Naive thymus-derived CD4-positive, alpha-beta T cell (primary cell): ENCODE measurements around the gene KRTAP3-3. TPM values are rescaled to one million over a fixed set of nuclear protein-coding genes. Genes with fewer than 3 reads are reported as not detected.

Experiments
- ATAC-seq: fragments of 150-1000 bp; cut with Tn5 transposase; 2 replicates; pipeline ENCODE4 v1.10.0; 2021; ENCODE audit warnings: mild to moderate bottlenecking, moderate library complexity
- CTCF ChIA-PET: fragments of 350-600 bp; sonication (Branson Sonifier 250); formaldehyde crosslinking; loops from one replicate; lab custom pipeline; 2021; ENCODE audit warnings: antibody characterized with exemption; lab: Charles Lee
- POLR2A ChIA-PET: fragments of 350-600 bp; sonication (Branson Sonifier 250); formaldehyde crosslinking; loops from one replicate; lab custom pipeline; 2021; ENCODE audit warnings: antibody characterized with exemption, inconsistent platforms; lab: Charles Lee
- DNase-seq, 9 donors: peaks; one replicate each; pipeline versions ENCODE4 v3.0.0 to v3.0.0-alpha.2; 2020 to 2022; ENCODE audit warnings: mixed read lengths in 1 of 9
- H3K27ac ChIP-seq: one replicate; pipeline ENCODE4 v1.7.0; 2013; ENCODE audit warnings: mild to moderate bottlenecking, low read depth, low read length, moderate library complexity
- H3K27me3 ChIP-seq, 2 donors: one replicate each; pipeline ENCODE4 v1.7.0; 2013; ENCODE audit warnings: low read length in 2 of 2, mild to moderate bottlenecking in 2 of 2, moderate library complexity in 2 of 2; ENCODE audit not compliant: control insufficient read depth in 2 of 2, insufficient read depth in 2 of 2
- H3K36me3 ChIP-seq, 3 experiments: 1 replicate in 2 of 3; 2 replicates in 1 of 3; pipeline ENCODE4 v1.7.0; 2013; ENCODE audit warnings: low read length in 3 of 3, mild to moderate bottlenecking in 3 of 3, moderate library complexity in 1 of 3; ENCODE audit not compliant: insufficient read depth in 3 of 3, control insufficient read depth in 2 of 3
- H3K4me1 ChIP-seq, 2 donors: one replicate each; pipeline ENCODE4 v1.7.0; 2013; ENCODE audit warnings: low read length in 2 of 2, mild to moderate bottlenecking in 2 of 2, moderate library complexity in 1 of 2; ENCODE audit not compliant: control insufficient read depth in 2 of 2, insufficient read depth in 2 of 2
- H3K4me3 ChIP-seq: 2 replicates; pipeline ENCODE4 v1.7.0; 2013; ENCODE audit warnings: mild to moderate bottlenecking, low read length
- H3K9me3 ChIP-seq, 3 experiments: 1 replicate in 2 of 3; 2 replicates in 1 of 3; pipeline ENCODE4 v1.7.0; 2013; ENCODE audit warnings: low read length in 3 of 3; ENCODE audit not compliant: control insufficient read depth in 2 of 3
- H3K27ac Mint-ChIP-seq, 9 donors: one replicate each; pipeline ENCODE4 v1.8.0; 2020 to 2022; ENCODE audit warnings: mixed read lengths in 9 of 9, mild to moderate bottlenecking in 8 of 9, moderate library complexity in 5 of 9, inconsistent platforms in 2 of 9
- H3K27me3 Mint-ChIP-seq, 5 donors: one replicate each; pipeline ENCODE4 v1.8.0; 2021 to 2022; ENCODE audit warnings: mixed read lengths in 5 of 5, mild to moderate bottlenecking in 1 of 5
- H3K36me3 Mint-ChIP-seq, 5 donors: one replicate each; pipeline ENCODE4 v1.8.0; 2020 to 2022; ENCODE audit warnings: mixed read lengths in 5 of 5, mild to moderate bottlenecking in 3 of 5, inconsistent platforms in 1 of 5
- H3K4me1 Mint-ChIP-seq, 7 donors: one replicate each; pipeline ENCODE4 v1.8.0; 2020 to 2022; ENCODE audit warnings: mixed read lengths in 7 of 7, mild to moderate bottlenecking in 3 of 7, inconsistent platforms in 1 of 7
- H3K4me3 Mint-ChIP-seq, 10 donors: one replicate each; pipeline ENCODE4 v1.8.0; 2020 to 2022; ENCODE audit warnings: mild to moderate bottlenecking in 10 of 10, mixed read lengths in 10 of 10, moderate library complexity in 6 of 10, inconsistent platforms in 2 of 10
- H3K9me3 Mint-ChIP-seq, 11 donors: one replicate each; pipeline ENCODE4 v1.8.0; 2020 to 2022; ENCODE audit warnings: mixed read lengths in 11 of 11, mild to moderate bottlenecking in 4 of 11, inconsistent platforms in 1 of 11, moderate library complexity in 1 of 11
- intact Hi-C, 2 donors: fragments of 100-400 bp; cut with micrococcal nuclease; formaldehyde crosslinking; loops; one replicate each; pipeline ENCODE4 v1.15.1; 2023
- polyA plus RNA-seq, 2 donors: library from polyadenylated mRNA; unstranded; fragments of 300-500 nt; fragmentation: Illumina TruSeq; gene quantifications; one replicate each; pipeline ENCODE4 v1.2.3, GENCODE V29; 2021
- total RNA-seq, 6 experiments: library from RNA in 5 of 6; stranded (reverse) in 5 of 6; gene quantifications; 1 replicate in 5 of 6; 2 replicates in 1 of 6; pipeline ENCODE4 v1.2.3 and lab custom pipeline; 2021 to 2026

Gene KRTAP3-3
- total and polyA plus RNA-seq, 7 experiments from 2014 or later, result not detected

DNA sequence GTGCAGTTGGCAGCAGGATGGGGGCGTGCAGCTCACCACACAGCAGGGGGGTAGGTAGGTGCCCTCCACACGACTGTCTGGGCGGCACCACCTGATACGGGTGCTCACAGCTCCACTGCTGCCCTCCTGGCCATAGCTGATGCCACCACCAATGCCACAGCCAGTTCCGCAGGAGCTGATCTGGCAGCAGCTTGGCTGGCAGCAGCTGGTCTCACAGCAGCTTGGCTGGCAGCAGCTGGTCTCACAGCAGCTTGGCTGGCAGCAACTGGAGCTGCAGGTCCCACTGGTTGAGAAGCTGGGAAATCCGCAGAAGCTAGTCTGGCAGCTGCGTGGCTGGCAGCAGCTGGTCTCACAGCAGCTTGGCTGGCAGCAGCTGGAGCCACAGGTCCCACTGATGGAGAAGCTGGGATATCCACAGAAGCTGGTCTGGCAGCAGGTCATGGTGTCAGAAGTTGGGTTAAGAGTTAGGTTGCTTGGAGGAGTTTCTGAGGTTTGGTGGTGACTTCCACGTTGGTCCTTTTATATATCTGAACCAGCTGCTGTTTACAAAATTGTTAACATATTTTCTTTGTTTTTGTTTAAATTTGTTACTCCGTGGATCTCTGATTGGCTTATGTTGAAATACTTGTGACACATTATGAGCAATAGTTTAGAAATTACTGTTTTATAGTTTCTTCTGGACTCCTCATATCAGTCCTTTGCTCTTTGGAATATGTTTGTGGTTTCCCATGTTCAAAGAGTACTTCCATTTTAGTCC is 32.9 kb upstream of the KRTAP3-3 start, which contains the start of gene KRTAP1-5:
Gene KRTAP1-5 (minus strand): TSS at position 494 of the 757 bp plus-strand sequence. CDS start 53 bp downstream, at position 441.
- Mint-ChIP-seq H3K27ac (no peak within 1 kb of the TSS), H3K9me3 (peaks cover 0 to 5% (median 0%) of the 10 kb centered on the region in 11 donors), H3K4me3 (no peak within 1 kb of the TSS), H3K27me3 (peaks cover 16 to 30% (median 23%) of the 10 kb centered on the region in 5 donors), H3K4me1 (no peaks in the 10 kb centered on the region), H3K36me3 (peaks cover 0 to 4% (median 0%) of the 10 kb centered on the region in 5 donors)
- Histone ChIP-seq H3K27ac (no peak within 1 kb of the TSS), H3K27me3 (no peaks in the 10 kb centered on the region), H3K4me3 (no peak within 1 kb of the TSS), H3K4me1 (no peaks in the 10 kb centered on the region), H3K36me3 (no peaks in the 10 kb centered on the region), H3K9me3 (no peaks in the 10 kb centered on the region)
- ChIA-PET CTCF (interaction anchor here (0.9 kb wide), 1 partner anchor 13 kb away, joined by 3 read pairs; no protein-coding TSS in a partner anchor), POLR2A (no interaction called here)
- intact Hi-C loops, result no loop called here
- no peak for ATAC-seq
- DNase-seq, result no peak

DNA sequence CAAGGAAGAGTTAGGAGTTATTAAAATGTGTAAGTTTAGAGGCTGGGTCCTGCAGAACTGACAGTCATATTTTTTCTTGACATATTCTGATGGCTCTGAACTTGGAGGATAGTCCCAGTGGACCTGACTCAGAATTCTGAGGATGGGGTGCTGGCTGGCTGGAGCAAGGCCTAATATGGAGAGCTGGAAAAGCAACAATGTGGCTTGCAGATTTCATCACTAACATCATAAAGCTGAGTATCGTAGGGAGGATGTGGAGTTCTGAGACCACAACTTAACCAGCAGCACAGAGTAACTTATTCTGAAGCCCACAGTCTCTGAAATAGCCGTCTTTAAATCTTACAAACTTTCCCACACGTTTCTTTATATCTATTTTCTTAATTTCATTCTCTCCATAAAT is 30.7 kb upstream of the KRTAP3-3 start:
- no peak overlapping the region for H3K27ac Mint-ChIP-seq
- ChIA-PET CTCF (no interaction called here), POLR2A (no interaction called here)
- Histone ChIP-seq H3K36me3 (no peaks in the 10 kb centered on the region), H3K27me3 (no peaks in the 10 kb centered on the region), H3K9me3 (no peaks in the 10 kb centered on the region), H3K27ac (no peak overlapping the region), H3K4me1 (no peaks in the 10 kb centered on the region), H3K4me3 (no peak overlapping the region)
- intact Hi-C loops, result no loop called here
- H3K9me3 Mint-ChIP-seq, result peaks cover 0 to 5% (median 0%) of the 10 kb centered on the region in 11 donors
- ATAC-seq, result no peak
- H3K36me3 Mint-ChIP-seq, result peaks cover 0 to 4% (median 0%) of the 10 kb centered on the region in 5 donors
- H3K27me3 Mint-ChIP-seq, result peaks cover 8 to 30% (median 16%) of the 10 kb centered on the region in 5 donors
- H3K4me1 Mint-ChIP-seq, result no peaks in the 10 kb centered on the region
- no peak for DNase-seq
- no peak overlapping the region for H3K4me3 Mint-ChIP-seq

DNA sequence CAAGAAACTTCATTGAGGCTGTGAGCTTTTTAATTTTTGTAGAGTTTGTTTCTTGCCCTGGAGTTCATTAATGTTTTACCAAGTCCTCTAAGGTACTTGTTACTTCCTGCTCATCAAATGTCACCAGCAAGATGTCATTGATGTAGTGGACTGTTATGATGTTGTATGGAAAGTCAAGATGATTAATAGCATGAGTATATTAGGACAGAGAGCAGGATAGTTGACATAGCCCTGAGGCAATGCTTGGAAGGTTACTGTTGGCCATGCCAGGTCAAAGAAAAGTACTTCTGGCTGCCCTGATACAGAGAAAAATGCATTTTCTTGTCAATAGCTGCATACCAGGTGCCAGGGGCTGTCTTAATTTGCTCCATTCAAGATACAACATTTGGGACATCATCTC is 26.4 kb upstream of the KRTAP3-3 start:
- no peak overlapping the region for H3K4me3 Mint-ChIP-seq
- intact Hi-C loops, result no loop called here
- peaks cover 3 to 12% (median 5%) of the 10 kb centered on the region in 5 donors for H3K27me3 Mint-ChIP-seq
- ChIA-PET CTCF (no interaction called here), POLR2A (no interaction called here)
- H3K4me3 ChIP-seq, result no peak overlapping the region
- H3K9me3 ChIP-seq, result no peaks in the 10 kb centered on the region
- ATAC-seq (no peak), DNase-seq (no peak)
- no peaks in the 10 kb centered on the region for H3K4me1 Mint-ChIP-seq
- no peaks in the 10 kb centered on the region for H3K27me3 ChIP-seq
- peaks cover 0 to 5% (median 0%) of the 10 kb centered on the region in 11 donors for H3K9me3 Mint-ChIP-seq
- H3K36me3 ChIP-seq, result no peaks in the 10 kb centered on the region
- no peak overlapping the region for H3K27ac ChIP-seq
- H3K27ac Mint-ChIP-seq, result no peak overlapping the region
- H3K4me1 ChIP-seq, result no peaks in the 10 kb centered on the region
- peaks cover 0 to 4% (median 0%) of the 10 kb centered on the region in 5 donors for H3K36me3 Mint-ChIP-seq

DNA sequence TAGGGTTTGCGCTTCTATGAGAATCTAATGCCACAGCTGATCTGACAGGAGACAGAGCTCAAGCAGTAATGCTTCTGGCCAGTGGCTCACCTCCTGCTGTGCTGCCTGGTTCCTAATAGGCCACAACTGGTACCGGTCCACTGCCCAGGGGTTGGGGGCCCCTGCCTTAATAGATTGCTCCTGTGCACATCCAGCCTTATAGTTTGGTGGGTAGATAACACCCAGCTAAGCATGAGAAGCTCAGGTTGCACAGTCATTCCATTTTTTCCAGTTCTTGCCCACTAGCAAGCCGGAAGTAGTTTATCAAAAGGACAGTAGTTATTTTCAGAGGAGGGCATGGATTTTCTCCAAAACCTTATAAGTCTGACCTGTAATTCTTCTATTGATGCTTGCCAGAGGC is 25.5 kb upstream of the KRTAP3-3 start:
- Histone ChIP-seq H3K9me3 (no peaks in the 10 kb centered on the region), H3K4me3 (no peak overlapping the region), H3K4me1 (no peaks in the 10 kb centered on the region), H3K27ac (no peak overlapping the region), H3K36me3 (no peaks in the 10 kb centered on the region), H3K27me3 (no peaks in the 10 kb centered on the region)
- DNase-seq (no peak), ATAC-seq (no peak)
- Mint-ChIP-seq H3K27ac (no peak overlapping the region), H3K4me1 (no peaks in the 10 kb centered on the region), H3K9me3 (peaks cover 0 to 5% (median 0%) of the 10 kb centered on the region in 11 donors), H3K27me3 (peaks cover 3 to 11% (median 6%) of the 10 kb centered on the region in 5 donors), H3K4me3 (no peak overlapping the region), H3K36me3 (peaks cover 0 to 4% (median 0%) of the 10 kb centered on the region in 5 donors)
- ChIA-PET CTCF (interaction anchor here (0.7 kb wide), 1 partner anchor 444 kb away, joined by 3 read pairs; no protein-coding TSS in a partner anchor), POLR2A (no interaction called here)
- intact Hi-C loops, result no loop called here

DNA sequence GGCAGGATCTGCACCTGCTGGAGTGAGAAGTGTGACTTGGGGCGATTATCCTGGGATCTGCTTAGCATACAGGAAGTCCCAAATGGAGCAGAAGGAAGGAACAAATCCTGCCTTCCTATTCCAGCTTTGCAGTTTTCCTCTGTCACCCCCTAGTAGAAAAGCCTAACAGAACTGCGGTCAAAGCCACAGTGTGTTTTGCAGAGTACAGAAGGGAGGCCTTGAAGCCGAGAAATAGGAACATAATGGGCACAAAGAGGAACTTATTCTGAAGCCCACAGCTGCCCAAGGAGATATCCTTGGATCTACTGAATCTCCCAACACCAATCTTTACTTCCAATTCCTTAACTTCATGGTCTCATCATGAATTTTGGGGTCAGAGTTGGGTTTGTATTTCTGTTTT is 24.6 kb upstream of the KRTAP3-3 start:
- H3K27ac ChIP-seq, result no peak overlapping the region
- no peaks in the 10 kb centered on the region for H3K36me3 ChIP-seq
- Mint-ChIP-seq H3K4me1 (no peaks in the 10 kb centered on the region), H3K27ac (no peak overlapping the region), H3K27me3 (peaks cover 3 to 10% (median 6%) of the 10 kb centered on the region in 5 donors), H3K4me3 (no peak overlapping the region), H3K36me3 (peaks cover 0 to 4% (median 0%) of the 10 kb centered on the region in 5 donors), H3K9me3 (peaks cover 0 to 5% (median 0%) of the 10 kb centered on the region in 11 donors)
- intact Hi-C loops, result no loop called here
- ChIA-PET CTCF (no interaction called here), POLR2A (no interaction called here)
- no peaks in the 10 kb centered on the region for H3K27me3 ChIP-seq
- DNase-seq, result no peak
- ATAC-seq, result no peak
- no peaks in the 10 kb centered on the region for H3K4me1 ChIP-seq
- no peaks in the 10 kb centered on the region for H3K9me3 ChIP-seq
- H3K4me3 ChIP-seq, result no peak overlapping the region

DNA sequence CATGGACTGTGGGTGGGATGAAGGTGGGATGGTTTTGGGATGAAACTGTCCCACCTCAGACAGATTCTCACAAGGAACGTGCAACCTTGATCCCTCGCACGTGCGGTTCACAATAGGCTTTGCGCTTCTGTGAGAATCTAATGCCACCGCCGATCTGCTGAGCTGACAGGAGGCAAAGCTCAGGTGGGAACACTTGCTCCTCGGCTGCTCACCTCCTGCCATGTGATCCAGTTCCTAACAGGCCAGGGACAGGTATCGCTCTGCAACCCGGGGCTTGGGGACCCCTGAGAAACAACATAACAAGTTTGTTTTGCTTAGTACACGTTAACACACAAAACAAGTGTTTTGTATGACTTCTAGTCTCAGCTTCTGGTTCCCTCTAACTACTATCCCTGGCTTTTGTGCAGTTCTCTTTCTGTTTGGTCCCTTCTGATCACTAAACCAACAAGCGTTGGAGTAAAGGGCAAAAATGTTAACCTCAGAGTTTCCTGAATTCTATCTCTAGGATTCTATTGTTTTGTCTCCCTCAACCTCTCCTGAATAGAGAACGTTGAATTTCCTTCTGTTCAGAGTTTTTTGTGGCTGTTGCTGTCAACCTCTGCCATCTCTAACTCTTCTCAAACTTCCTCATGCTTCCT is 22.7 kb upstream of the KRTAP3-3 start:
- Histone ChIP-seq H3K9me3 (no peaks in the 10 kb centered on the region), H3K4me3 (no peak overlapping the region), H3K27me3 (no peaks in the 10 kb centered on the region), H3K4me1 (no peaks in the 10 kb centered on the region), H3K27ac (no peak overlapping the region), H3K36me3 (no peaks in the 10 kb centered on the region)
- DNase-seq (no peak), ATAC-seq (no peak)
- H3K4me1 Mint-ChIP-seq, result no peaks in the 10 kb centered on the region
- peaks cover 0 to 4% (median 0%) of the 10 kb centered on the region in 5 donors for H3K36me3 Mint-ChIP-seq
- CTCF ChIA-PET, result no interaction called here
- no peak overlapping the region for H3K27ac Mint-ChIP-seq
- peaks cover 0 to 5% (median 0%) of the 10 kb centered on the region in 11 donors for H3K9me3 Mint-ChIP-seq
- H3K27me3 Mint-ChIP-seq, result peaks cover 0 to 7% (median 6%) of the 10 kb centered on the region in 5 donors
- POLR2A ChIA-PET, result no interaction called here
- no peak overlapping the region for H3K4me3 Mint-ChIP-seq
- intact Hi-C loops, result no loop called here
